Sigmoid colon (tissue), 7 donors: ENCODE data around the gene NSUN6. TPM values are rescaled to one million over a fixed set of nuclear protein-coding genes. Genes with fewer than 3 reads are reported as not detected.
A peak's percentile ranks its signal among the peaks of the same experiment; 100 is the strongest.

Experiments used
- DNase-seq: peaks from one replicate; pipeline ENCODE4 v3.0.0-alpha.2; 2019
- H3K27ac ChIP-seq, 4 donors: fragments of 200-600 bp; sonication (generic); one replicate each; pipeline ENCODE4 v1.5.1; 2016 to 2019; ENCODE audit warnings: mild to moderate bottlenecking in 1 of 4
- H3K27me3 ChIP-seq, 3 donors: fragments of 200-600 bp; sonication (generic); one replicate each; pipeline ENCODE4 v1.5.1; 2019; ENCODE audit warnings: mild to moderate bottlenecking in 1 of 3
- H3K36me3 ChIP-seq, 4 donors: fragments of 200-600 bp; sonication (generic); one replicate each; pipeline ENCODE4 v1.5.1; 2016 to 2019
- H3K4me1 ChIP-seq, 4 donors: fragments of 200-600 bp; sonication (generic); one replicate each; pipeline ENCODE4 v1.5.1; 2017 to 2019
- H3K4me3 ChIP-seq, 4 donors: fragments of 200-600 bp; sonication (generic); one replicate each; pipeline ENCODE4 v1.5.1; 2017 to 2019; ENCODE audit warnings: mild to moderate bottlenecking in 2 of 4, moderate library complexity in 1 of 4
- H3K9me3 ChIP-seq, 4 donors: fragments of 200-600 bp in 3 of 4; sonication (generic) in 3 of 4; one replicate each; pipeline versions ENCODE4 v1.5.1 to v1.6.1; 2013 to 2019
- EP300 ChIP-seq, 4 donors: sonication (generic); formaldehyde crosslinking; IDR thresholded peaks; one replicate each; pipeline ENCODE4 v1.6.1; 2017; ENCODE audit warnings: antibody characterized with exemption in 4 of 4
- POLR2A ChIP-seq, 2 donors: fragments of 450-650 bp; IDR thresholded peaks; one replicate each; pipeline ENCODE4 v1.6.1; 2016; ENCODE audit warnings: antibody characterized with exemption in 2 of 2, mild to moderate bottlenecking in 2 of 2, moderate library complexity in 2 of 2
- POLR2AphosphoS5 ChIP-seq, 4 donors: sonication (generic); formaldehyde crosslinking; IDR thresholded peaks; one replicate each; pipeline ENCODE4 v1.6.1; 2017; ENCODE audit warnings: antibody characterized with exemption in 4 of 4
- WGBS, 2 donors: extraction: QIAGEN DNeasy Blood & Tissue Kit; methylation state at CpG; one replicate each; pipeline ENCODE4 v1.1.7; 2013; 5-methylcytosine and 5-hydroxymethylcytosine counted together
- intact Hi-C: fragments of 100-400 bp; cut with DNase I; formaldehyde crosslinking; loops from one replicate; pipeline ENCODE4 v1.15.1; 2023
- polyA plus RNA-seq, 3 donors: library from polyadenylated mRNA; stranded (reverse); fragments of 200-250 nt; gene quantifications; one replicate each; pipeline ENCODE4 v1.2.3, GENCODE V29; 2013
- total RNA-seq, 4 donors: library from RNA; depleted of rRNA; stranded (reverse); fragments of >200 nt; gene quantifications; one replicate each; pipeline ENCODE4 v1.1.0, GENCODE V29; 2016
- TF ChIP-seq, protein P1 (sequence below), 4 experiments: fragments of 450-650 bp in 3 of 4; fragments of 200-600 bp in 1 of 4; IDR thresholded peaks; one replicate each; pipeline ENCODE4 v1.5.1; 2016 to 2019; ENCODE audit warnings: antibody characterized with exemption in 4 of 4, mild to moderate bottlenecking in 3 of 4, moderate library complexity in 2 of 4
- donor health status: healthy with polysubstance abuse.
- donor health status: Bipolar disorder and iron deficiency.
- donor health status: healthy.

Gene NSUN6
- total and polyA plus RNA-seq, 7 donors = 4.4 to 20.2 (median 7.3) TPM

- Histone ChIP-seq H3K9me3 (no peaks in the 10 kb centered on the region), H3K27me3 (no peaks in the 10 kb centered on the region), H3K36me3 (no peaks in the 10 kb centered on the region), H3K27ac (no peak overlapping the region), H3K4me1 (peaks cover 0 to 32% (median 23%) of the 10 kb centered on the region in 4 donors), H3K4me3 (no peak overlapping the region)
- WGBS, 2 donors = 92 to 93% methylated on average over 3 of the region's 3 CpGs
- DNase-seq = no peak
- intact Hi-C loops = no loop called here
- TF ChIP-seq, protein P1, sequence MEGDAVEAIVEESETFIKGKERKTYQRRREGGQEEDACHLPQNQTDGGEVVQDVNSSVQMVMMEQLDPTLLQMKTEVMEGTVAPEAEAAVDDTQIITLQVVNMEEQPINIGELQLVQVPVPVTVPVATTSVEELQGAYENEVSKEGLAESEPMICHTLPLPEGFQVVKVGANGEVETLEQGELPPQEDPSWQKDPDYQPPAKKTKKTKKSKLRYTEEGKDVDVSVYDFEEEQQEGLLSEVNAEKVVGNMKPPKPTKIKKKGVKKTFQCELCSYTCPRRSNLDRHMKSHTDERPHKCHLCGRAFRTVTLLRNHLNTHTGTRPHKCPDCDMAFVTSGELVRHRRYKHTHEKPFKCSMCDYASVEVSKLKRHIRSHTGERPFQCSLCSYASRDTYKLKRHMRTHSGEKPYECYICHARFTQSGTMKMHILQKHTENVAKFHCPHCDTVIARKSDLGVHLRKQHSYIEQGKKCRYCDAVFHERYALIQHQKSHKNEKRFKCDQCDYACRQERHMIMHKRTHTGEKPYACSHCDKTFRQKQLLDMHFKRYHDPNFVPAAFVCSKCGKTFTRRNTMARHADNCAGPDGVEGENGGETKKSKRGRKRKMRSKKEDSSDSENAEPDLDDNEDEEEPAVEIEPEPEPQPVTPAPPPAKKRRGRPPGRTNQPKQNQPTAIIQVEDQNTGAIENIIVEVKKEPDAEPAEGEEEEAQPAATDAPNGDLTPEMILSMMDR (IDR thresholded peaks at IDR 0.05) = no peak
- no peak for TF ChIP-seq POLR2A (IDR thresholded peaks at IDR 0.05)
- no peak for TF ChIP-seq POLR2AphosphoS5 (IDR thresholded peaks at IDR 0.05)
- no peak for TF ChIP-seq EP300 (IDR thresholded peaks at IDR 0.05)
Measured at GRCh38 chr10:18656724-18657123, 5.3 kb upstream of the NSUN6 start.

DNA sequence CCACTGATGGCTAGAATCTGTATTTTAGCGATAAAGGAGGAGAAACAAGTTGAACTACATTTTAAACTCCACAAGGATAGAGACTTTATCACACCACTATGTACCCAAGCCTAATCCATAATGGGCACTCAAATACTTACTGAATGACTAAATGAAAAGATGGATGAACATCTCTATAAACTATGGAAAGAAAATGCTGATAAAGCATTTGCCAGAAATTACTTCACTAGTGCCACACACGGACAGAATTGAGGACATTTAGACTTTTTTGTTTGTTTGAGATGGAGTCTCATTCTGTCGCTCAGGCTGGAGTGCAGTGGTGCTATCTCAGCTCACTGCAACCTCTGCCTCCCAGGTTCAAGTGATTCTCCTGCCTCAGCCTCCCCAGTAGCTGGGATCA lies 1.7 kb upstream of the NSUN6 start:
- WGBS, 2 donors = 96 to 97% methylated on average over 3 of the region's 3 CpGs

DNA sequence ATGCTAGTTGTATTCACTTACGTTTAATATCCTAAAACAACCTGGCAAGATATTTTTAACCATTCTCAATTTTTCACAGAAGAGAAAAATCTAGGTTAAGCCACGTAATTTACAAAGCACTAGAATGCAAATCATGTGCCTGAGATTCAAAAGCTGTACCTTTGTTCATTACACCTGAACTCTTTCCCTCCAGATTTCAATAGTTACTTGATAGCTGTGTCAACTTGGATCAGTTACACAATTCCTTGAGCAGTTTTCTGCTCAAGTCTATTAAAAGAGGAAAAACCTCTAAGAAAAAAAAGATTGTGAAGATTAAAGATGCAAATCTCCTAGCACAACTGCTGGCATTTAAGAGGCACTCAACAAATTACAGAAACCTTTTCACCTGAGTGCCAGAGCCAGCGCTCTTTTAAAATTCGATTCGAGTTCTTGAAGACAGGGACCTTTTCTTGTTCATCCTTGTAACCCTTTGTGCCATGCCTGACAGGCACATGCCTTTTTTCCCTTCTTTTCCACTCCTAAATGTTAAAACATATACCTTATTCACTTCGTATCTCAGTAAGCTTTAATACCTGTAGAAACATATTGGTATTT lies 886 bp downstream of the NSUN6 start:
- Histone ChIP-seq H3K27ac (no peak overlapping the region), H3K36me3 (peaks cover 0 to 13% (median 0%) of the 10 kb centered on the region in 4 donors), H3K9me3 (no peaks in the 10 kb centered on the region), H3K27me3 (no peaks in the 10 kb centered on the region), H3K4me1 (peaks cover 0 to 20% (median 16%) of the 10 kb centered on the region in 4 donors), H3K4me3 (peak overlapping the region; percentile 53 to 66 (median 65))
- intact Hi-C loops = no loop called here
- WGBS, 2 donors = 2 to 9% methylated on average over 6 of the region's 6 CpGs
- no peak for DNase-seq
- TF ChIP-seq POLR2A (IDR thresholded peaks at IDR 0.05) = no peak
- TF ChIP-seq, protein P1 (IDR thresholded peaks at IDR 0.05) = no peak
- no peak for TF ChIP-seq POLR2AphosphoS5 (IDR thresholded peaks at IDR 0.05)
- no peak for TF ChIP-seq EP300 (IDR thresholded peaks at IDR 0.05)

More for the DNA sequence above, 1.7 kb upstream of the NSUN6 start:
- H3K9me3 ChIP-seq = no peaks in the 10 kb centered on the region
- intact Hi-C loops = no loop called here
- H3K4me1 ChIP-seq = peaks cover 0 to 23% (median 19%) of the 10 kb centered on the region in 4 donors
- H3K36me3 ChIP-seq = no peaks in the 10 kb centered on the region
- H3K27me3 ChIP-seq = no peaks in the 10 kb centered on the region
- DNase-seq = no peak
- H3K4me3 ChIP-seq = no peak overlapping the region
- TF ChIP-seq POLR2A (IDR thresholded peaks at IDR 0.05) = no peak
- TF ChIP-seq EP300 (IDR thresholded peaks at IDR 0.05) = no peak
- TF ChIP-seq, protein P1 (IDR thresholded peaks at IDR 0.05) = no peak
- no peak for TF ChIP-seq POLR2AphosphoS5 (IDR thresholded peaks at IDR 0.05)
- H3K27ac ChIP-seq = no peak overlapping the region

GRCh38 chr10:18649364-18649959 lies 1.9 kb downstream of the NSUN6 start:
- no peak overlapping the region for H3K4me3 ChIP-seq
- intact Hi-C loops = no loop called here
- TF ChIP-seq EP300 (IDR thresholded peaks at IDR 0.05) = no peak
- no peak for TF ChIP-seq POLR2AphosphoS5 (IDR thresholded peaks at IDR 0.05)
- no peak for TF ChIP-seq POLR2A (IDR thresholded peaks at IDR 0.05)
- TF ChIP-seq, protein P1 (IDR thresholded peaks at IDR 0.05) = no peak
- no peaks in the 10 kb centered on the region for H3K9me3 ChIP-seq
- H3K4me1 ChIP-seq = peaks cover 0 to 20% (median 16%) of the 10 kb centered on the region in 4 donors
- no peak for DNase-seq
- H3K27me3 ChIP-seq = no peaks in the 10 kb centered on the region
- H3K36me3 ChIP-seq = peaks cover 0 to 17% (median 0%) of the 10 kb centered on the region in 4 donors
- 75 to 81% methylated on average over 7 of the region's 7 CpGs for WGBS, 2 donors
- H3K27ac ChIP-seq = no peak overlapping the region
